ENCODE measurements around the gene NCKAP5.

DNA sequence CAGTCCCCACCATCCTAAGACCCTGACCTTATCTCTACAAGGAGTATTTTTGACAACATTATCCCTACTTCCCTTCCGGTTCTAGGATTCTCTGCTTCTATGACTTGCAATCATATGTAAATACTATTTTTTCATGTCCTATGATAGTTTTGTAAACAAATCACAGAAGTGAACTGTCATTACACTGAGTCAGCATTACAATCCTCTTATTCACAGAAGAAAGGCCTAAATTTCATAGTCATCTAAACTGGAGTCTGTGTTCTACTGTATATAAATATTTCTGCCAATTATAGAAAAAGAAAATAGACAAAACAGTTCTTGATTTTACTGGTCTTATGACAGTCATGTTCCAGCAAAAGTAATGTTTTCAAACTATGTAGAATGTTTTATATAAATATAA, 265.1 kb downstream of the NCKAP5 start:
- no peak for TF ChIP-seq POLR2A (IDR thresholded peaks at IDR 0.05; ENCODE audit: extremely low read depth, insufficient read length)
- TF ChIP-seq, protein P1, sequence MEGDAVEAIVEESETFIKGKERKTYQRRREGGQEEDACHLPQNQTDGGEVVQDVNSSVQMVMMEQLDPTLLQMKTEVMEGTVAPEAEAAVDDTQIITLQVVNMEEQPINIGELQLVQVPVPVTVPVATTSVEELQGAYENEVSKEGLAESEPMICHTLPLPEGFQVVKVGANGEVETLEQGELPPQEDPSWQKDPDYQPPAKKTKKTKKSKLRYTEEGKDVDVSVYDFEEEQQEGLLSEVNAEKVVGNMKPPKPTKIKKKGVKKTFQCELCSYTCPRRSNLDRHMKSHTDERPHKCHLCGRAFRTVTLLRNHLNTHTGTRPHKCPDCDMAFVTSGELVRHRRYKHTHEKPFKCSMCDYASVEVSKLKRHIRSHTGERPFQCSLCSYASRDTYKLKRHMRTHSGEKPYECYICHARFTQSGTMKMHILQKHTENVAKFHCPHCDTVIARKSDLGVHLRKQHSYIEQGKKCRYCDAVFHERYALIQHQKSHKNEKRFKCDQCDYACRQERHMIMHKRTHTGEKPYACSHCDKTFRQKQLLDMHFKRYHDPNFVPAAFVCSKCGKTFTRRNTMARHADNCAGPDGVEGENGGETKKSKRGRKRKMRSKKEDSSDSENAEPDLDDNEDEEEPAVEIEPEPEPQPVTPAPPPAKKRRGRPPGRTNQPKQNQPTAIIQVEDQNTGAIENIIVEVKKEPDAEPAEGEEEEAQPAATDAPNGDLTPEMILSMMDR (IDR thresholded peaks at IDR 0.05; ENCODE audit: low read depth, low read length), result no peak
- TF ChIP-seq, protein P2, sequence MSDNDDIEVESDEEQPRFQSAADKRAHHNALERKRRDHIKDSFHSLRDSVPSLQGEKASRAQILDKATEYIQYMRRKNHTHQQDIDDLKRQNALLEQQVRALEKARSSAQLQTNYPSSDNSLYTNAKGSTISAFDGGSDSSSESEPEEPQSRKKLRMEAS (IDR thresholded peaks at IDR 0.05; ENCODE audit: low read depth, low read length), result no peak
- TF ChIP-seq MYC (IDR thresholded peaks at IDR 0.05; ENCODE audit: low read depth, low read length), result no peak

All from NB4 (cell line).